Measurements from ENCODE around the gene ELL.

ELL gene

DNA sequence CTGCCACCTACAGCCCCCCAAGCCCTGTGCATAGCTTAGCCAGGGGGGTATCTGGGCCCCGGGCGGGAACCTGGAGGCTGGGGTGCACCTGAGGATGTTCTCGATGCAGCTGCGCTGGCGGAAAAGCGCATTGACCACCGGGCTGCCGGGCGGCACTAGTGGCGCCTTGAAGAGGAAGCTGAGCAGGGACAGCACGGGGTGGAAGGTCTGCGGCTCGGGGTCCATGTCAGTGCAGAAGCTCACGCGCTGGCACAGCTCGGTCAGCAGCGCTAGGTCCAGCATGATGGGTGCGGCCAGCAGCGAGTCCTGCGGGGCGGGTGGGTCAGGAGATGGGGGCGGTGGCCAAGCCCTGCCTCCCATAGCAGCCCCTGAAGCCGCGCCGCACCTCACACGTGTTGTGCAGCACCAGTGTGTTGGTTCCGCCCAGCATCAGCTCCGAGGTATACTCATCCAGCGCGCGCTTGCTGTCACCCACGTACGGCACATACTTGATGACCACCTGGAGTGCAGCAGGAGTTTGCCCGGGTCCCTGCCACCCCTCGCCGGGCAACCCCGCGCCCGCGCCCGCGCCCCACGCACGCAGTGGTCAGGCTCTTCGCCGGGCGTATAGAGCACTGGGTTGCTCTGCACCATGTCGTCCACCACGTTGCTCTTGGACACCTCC lies 86.6 kb downstream of the ELL start:
- no peak for DNase-seq (ENCODE audit: low read depth in 2 of 2, low spot score in 1 of 2)

DNA sequence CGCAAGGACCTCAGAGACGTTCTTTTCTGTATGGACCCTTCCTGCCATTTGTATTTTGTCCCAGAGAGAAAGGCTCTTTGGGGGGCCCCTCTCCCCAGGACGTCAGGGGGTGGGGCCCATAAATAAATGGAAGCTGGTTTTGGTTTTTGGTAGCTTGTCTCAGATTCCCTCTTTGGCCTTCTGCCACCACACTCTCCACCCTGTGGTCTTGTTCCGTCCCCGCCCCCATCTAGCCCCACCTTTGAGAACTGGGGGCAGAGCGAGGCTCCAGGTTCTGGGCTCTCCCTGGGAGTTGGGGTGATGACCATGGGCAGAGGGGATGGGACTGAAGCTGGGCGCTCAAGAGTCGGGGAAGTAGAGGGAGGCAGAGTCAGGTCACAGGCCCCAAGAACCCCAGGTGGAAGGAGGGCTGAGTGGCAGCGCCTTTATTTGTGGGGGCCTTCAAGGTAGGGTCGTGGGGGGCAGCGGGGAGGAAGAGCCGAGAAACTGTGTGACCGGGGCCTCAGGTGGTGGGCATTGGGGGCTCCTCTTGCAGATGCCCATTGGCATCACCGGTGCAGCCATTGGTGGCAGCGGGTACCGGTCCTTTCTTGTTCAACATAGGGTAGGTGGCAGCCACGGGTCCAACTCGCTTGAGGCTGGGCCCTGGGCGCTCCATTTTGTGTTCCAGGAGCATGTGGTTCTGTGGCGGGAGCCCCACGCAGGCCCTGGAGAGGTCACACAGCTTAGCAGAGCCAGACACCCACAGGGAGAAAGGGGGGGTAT lies 87.3 kb downstream of the ELL start:
- DNase-seq (ENCODE audit: low read depth in 2 of 2, low spot score in 1 of 2): no peak

DNA sequence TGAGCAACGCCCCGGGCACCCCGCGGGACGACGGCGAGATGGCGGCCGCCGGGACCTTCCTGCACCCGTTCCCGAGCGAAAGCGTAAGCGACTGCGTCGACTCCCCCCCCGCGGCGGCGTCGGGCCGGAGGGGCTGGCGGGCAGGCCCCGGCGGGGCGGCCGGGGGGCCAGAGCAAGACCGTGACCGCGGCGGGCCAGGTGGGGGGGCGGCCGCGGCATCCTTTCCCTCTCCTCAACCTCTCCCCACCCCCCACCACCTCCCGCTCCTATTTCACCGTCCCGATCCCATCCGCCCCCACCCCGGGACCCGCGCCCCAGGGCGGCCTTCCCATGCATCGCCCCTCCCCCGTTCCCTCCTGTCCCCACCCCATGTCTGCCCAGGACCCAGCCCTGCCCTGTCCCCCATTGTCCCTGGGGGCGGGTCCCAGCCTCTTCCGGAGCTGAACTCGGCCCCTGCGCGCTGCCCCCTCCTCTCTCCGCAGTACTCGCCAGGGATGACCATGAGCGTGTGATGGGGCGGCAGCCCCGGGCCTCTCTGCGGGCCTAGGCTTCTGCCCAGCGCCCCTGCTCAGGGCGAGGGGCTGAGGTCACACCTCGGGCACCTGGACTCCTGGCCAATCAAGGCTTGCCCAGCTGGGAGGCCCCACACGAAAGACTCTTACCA lies 88.0 kb downstream of the ELL start:
- no peak for DNase-seq (ENCODE audit: low read depth in 2 of 2, low spot score in 1 of 2)

DNA sequence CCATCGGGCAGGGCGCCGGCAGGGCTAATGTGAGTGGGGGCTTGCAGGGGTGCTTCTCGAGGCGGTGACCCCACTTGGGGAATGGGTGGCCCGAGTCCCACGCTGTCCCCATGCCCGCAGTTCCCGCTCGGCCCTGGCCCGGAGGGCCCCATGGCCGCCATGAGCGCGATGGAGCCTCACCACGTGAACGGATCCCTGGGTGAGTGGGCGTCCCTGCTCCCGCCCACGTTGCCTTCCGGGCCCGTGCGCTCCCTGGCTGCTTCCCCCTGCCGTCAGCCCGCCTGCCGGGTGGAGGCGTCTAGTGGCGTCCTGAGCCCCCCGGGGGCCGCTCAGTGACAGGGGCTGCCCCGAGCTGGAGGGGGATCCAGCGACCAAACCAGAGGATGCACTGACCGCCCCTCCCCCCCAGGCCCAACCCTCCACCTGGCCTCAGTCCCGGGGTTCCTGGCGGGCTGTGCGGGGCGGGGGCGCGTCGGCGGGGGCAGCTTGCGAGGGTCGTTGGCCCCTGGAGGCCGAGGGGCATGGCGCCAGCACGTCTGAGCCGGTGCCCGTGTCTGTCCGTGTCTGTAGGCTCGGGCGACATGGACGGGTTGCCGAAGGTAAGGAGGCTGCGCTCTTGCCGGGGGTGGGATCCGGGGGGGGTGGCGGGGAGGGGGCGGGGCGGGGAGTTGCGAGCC lies 88.7 kb downstream of the ELL start:
- DNase-seq (ENCODE audit: low read depth in 2 of 2, low spot score in 1 of 2): peak in 1 of 2 donors; percentile 53

DNA sequence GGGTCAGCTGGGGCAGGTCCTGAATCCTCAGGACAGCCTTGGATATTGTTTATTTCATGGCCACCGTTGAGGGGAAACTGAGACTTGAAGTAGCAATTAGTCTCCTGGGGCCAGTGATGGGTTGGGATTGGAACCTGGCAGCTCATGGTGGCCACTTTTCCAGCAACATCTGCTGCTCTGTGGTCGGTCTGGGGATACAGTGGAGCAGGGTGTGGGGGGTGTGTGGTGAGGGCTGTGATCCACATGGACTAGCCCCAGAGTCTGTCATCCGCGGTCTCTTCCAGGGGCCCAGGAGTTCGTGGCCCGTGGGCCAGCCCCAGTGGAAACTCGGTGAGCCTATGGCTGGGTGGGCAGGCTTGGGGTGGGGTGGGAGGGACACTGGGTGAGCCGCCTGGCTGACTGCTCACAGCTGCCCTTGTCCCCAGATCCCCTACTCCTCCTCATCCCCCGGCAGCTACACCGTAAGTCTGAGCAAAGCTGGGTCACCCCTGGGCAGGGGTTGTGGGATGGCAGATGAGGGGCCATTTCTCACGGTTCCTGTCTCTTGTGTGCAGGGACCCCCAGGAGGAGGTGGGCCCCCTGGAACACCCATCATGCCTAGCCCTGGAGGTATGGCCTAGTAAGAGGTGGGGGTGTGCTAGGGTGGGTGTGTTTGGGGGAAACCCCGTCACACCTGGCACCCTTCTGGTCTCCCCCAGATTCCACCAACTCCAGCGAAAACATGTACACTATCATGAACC lies 89.4 kb downstream of the ELL start:
- DNase-seq (ENCODE audit: low read depth in 2 of 2, low spot score in 1 of 2): no peak

DNA sequence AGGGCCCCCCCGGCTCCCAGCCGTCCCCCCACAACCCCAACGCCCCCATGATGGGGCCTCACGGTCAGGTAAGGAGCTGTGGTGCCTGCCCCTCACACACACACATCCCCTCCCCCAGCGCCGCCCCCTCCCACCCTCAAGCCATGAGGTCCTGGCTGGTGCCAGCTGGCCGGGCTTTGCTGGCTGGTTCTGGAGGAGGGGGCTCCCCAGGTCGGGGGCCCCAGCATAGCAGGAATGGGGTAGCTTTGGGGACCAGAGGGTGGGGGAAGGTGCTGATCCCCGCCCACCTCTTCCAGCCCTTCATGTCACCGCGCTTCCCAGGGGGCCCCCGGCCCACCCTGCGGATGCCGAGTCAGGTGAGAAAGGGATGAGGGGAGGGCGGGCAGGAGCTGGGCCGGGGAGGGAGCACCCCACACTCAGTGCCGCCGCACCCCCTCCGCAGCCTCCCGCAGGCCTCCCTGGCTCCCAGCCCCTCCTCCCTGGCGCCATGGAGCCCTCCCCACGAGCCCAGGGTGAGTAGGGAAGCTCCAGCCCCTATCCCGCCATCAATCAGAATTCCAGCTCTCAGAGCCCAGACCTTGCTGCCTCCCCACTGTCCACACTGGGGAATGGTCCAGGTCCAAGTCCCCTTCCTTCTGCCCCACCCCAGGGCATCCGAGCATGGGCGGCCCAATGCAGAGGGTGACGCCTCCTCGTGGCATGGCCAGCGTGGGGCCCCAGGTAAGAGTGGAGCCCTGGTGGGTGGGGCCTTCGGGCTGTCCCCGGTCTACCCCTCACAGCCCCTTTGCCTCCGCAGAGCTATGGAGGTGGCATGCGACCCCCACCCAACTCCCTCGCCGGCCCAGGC lies 90.3 kb downstream of the ELL start:
- DNase-seq (ENCODE audit: low read depth in 2 of 2, low spot score in 1 of 2): no peak

DNA sequence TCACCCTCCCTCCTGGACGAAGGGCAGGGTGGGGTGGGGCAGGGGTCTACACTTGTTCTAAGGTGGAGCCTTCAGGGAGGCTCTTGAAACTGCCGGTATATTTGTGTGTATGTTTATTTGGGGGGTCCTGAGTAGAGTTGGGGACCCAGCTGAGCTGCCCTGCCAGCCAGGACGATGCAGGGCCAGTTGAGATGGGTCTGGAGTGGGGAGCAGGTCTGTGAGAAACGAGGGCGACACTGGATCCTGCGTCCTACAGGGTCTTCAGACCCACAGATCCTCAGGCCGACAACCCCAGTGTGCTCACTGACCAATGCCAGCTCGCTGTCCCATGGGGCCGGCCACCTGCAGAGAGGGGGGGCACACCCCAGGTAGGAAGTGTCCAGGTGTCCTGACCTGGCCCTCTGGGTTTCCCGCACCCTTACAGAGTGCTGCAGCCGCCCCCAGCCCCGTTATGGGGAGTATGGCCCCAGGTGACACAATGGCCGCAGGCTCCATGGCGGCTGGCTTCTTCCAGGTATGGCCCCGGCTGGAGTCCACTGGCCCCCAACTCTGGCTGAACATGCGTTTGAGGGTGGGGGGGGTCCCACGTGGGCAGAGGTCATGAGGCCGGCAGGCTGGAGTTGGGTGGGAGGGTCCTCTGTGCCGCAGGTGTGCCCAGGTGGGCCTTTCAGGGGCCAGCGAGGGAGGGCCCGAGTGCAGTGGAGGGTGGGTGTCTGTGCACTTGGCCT lies 91.3 kb downstream of the ELL start:
- DNase-seq (ENCODE audit: low read depth in 2 of 2, low spot score in 1 of 2): no peak

DNA sequence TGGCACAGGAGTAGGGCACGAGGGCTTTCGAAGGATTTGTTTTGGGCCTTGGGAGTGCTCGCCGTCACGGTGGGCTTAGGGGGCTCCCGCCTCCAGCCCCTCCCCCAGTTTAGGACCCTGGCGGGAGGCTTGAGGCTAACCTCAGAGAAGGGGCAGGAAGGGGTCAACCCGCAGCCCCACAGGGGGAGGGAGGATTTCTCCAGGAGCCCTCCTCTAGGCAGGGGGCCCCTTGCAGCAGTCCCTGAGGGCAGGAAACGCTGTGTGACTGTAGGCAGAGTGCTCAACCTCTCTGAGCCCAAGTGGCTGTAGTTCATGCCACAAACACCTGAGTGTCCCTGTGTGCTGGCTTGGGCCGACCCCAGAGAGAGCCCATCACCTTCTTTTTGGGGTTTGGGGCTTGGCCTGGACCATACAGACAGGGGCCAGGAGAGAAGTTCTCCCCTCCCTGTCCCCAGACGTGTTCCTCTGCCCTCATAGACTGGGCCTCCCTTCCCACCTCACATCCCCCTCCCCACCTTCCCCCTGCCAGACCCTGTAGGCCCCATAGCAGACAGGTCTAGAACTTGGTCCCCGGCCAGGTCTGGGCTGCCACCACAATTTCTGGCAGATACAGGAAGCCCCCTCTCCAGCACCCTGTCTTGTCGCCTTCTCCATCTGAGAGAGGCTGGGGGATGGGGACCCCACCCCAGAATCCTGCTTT lies 92.0 kb downstream of the ELL start:
- no peak for DNase-seq (ENCODE audit: low read depth in 2 of 2, low spot score in 1 of 2)

DNA sequence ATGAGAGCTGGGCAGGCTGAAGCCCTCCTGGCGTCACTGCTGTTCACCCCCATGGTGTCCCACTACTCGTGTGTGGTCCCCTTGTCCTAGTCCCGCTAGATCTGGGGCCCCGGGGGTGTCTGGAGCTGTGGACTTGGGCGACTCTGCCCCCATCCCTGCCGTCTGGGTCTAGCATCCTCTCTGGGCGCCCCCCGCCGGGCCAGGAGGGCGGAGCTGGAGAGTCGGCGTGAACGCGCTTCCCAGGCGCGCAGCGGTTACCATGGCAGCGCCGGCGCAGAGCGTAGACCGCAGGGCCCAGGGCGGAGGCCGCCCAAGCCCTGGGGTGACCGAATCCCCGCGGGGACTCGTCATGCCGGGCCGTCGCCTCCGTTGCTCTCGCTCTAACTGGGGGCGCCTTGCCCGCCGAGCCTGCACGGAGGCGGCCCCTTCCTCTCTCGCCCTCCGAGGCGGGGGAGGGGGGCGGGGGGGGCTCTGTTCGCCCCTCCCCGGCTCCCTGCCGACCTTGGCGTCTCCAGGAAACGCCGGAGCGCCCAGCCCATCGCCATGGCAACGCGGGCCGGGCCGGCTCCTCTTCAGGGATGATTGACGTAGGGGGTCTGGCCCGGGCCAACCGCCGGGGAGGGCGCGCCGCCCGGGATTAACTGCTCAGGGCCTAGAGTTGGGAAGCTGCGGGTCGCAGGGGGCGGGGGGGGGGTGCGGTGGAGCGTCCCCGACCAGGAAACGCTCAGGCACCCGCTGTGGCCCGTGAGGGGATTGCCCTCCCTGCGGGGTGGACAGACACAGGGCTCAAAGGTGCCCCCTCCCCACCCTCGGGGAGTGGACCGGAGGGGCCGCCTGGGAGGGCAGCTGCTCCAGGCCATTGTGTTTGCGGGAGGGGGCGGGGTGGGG lies 92.8 kb downstream of the ELL start:
- DNase-seq (ENCODE audit: low read depth in 2 of 2, low spot score in 1 of 2): peak; percentile 55 to 66

DNA sequence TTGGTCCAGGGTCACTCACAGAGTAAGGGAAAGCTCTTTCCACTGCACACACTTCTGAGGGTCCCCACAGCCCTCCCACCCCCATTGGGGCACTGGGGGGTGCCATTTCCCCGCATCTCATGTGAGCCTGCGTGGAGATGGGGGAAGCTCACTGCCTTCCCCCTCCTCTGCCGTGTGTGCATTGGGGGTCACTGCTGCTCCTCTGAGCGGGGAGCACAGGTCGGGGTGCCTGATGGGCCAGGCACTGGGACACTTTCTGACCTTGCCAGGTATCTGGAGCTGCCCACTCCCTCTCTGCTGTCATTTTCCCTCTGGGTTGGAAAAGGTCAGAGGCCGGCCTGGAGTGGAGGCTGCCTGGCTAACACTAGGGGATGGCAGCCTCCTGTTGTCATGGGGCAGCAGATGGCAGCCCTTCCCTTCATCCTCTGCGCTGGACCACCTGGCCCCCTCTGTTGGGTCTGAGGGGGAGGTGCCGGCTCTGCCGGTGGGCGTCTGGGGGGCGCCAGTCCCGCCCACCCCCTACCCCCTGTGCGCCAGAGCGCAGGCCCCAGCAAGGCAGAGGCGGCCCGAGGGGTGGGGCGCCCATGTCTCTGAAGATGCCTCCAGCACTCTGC lies 93.6 kb downstream of the ELL start:
- no peak for DNase-seq (ENCODE audit: low read depth in 2 of 2, low spot score in 1 of 2)

DNA sequence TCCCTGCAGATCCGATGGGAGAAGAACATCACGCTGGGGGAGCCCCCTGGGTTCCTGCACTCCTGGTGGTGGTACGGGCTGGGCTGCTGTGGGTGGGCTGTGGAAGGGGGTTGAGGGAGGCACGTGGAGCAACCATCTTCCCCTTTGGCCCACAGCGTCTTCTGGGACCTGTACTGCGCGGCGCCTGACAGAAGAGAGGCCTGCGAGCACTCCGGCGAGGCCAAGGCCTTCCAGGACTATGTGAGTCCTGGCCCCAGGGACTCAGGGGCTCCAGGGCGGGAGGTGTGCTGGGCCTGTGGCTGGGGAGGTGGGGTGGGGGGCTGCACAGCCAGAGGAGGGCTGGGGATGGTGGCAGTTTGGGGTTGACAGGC lies 94.1 kb downstream of the ELL start:
- DNase-seq (ENCODE audit: low read depth in 2 of 2, low spot score in 1 of 2): no peak

DNA sequence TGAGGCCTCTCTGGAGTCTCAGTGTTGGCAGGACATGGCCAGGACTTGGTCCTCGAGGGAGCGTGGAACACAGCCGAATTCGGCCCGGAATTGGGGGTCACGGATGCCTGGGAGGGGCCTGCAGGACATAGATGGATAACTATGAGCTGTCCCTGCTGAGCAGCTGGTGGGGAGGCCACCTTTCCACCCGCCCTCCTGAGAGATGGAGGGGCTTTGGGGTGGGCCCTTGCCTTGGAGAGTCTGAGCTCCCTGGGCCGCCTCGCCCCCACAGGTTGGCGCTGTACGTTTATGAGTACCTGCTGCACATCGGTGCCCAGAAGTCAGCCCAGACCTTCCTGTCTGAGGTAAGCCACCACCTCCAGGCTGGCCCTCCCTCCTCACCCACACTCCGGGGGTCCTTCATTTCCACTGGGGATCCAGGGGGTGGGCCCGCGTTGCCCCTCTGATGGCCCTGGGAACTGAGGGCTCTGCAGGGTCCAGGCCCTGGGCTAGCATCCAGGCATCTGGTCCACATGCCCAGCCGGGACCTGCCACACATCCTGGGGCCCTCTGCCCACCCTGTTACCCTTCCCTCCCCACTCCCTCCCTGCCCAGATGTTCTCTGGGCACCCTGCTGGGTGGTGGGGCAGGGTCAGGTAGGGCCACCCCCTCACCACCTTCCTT lies 94.7 kb downstream of the ELL start:
- DNase-seq (ENCODE audit: low read depth in 2 of 2, low spot score in 1 of 2): no peak

DNA sequence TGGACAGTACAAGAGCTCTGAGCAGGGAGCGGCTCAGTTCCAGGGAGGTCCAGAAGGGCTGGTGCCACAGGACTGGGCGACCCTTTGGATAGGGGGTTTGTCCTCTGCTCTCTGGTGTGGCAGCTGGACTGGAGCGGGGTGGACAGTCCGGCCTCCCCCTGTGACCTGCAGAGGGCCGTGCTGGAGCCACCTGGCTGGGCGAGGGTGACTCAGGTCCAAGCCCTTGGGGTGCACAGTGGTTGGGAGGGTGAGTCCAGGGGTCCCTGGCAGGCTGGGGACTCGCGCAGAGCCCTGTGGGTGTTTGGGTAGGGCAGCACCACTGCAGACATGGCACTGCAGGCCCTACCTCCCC lies 95.5 kb downstream of the ELL start:
- DNase-seq (ENCODE audit: low read depth in 2 of 2, low spot score in 1 of 2): no peak

DNA sequence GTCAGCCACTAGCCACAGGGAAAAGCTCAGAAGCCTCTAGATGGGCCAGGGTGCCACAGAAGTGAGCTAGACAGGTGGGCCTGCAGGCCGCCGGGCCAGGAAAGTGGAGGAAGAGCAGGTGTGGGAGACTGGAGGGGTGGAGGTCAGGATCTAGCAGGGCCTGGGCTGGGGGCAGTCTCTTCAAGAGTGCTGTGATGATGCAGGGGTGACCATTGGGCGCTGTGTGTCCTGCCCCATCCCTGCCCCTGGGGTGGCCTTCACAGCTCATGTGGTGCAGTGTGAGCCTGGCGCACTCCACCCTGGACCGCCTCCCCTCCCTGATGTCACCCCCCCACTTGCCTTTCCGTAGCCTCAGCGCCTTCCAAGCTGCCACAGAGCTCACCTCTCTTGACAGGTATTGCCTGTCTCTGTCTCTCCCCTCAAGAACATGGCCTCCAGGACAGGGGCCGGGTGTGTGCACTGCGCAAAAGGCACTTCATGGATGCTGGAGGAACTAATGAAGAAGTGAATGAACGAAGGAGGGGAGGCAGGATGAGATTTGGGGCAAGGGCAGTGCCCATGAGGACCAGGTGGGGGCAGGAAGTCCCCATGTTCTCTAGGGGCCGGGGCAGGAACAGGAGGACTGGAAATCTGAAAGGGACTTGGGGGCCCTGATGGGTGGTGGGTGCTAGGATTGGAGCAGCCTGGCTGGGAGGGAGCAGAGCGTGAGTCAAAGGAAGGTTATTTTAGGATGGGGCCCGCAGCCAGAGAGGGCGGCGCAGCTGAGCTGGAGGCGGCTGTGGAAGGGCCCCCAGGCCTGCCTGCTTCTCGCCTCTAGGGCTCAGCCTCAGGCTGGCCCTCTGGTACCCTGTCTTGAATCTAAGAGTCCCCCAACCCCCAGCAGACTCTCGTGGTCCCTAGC lies 96.1 kb downstream of the ELL start:
- no peak for DNase-seq (ENCODE audit: low read depth in 2 of 2, low spot score in 1 of 2)

DNA sequence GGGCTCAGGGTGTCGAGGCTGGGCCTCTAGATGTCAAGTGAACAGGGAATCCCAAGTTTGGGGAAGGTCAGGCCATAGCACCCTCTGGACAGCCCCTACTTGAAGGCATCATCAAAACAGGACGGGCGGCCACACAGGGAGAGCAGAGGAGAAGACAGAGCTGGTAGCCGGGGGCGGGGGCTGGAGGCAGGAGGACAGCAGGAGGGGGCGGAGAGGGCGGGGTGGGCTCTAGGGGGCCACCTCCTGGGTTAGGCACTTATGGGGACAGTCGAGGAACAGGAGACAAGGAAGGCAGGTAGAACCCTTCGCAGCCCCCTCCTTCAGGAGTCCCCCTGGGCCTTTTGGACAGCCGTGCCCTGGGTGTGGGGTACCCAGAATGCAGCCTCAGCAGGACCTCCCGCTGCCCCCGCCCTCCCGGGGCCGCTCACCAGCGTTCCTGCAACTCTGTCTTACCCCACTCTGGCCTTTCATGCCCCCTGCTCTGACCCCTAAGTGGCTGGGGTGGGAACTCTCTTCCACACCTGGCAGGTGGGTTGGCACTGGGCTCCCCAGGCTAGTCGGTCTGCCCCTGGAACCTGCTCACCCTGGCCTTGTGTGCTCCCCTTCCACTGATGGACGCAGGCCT lies 96.9 kb downstream of the ELL start:
- DNase-seq (ENCODE audit: low read depth in 2 of 2, low spot score in 1 of 2): no peak
